Liver (tissue), 9 donors: ENCODE measurements around the gene CLASRP. TPM values are rescaled to one million over a fixed set of nuclear protein-coding genes. Genes with fewer than 3 reads are reported as not detected.

ENCODE experiments used
- DNase-seq: peaks from one replicate; pipeline ENCODE4 v3.0.0-alpha.2; 2017; ENCODE audit warnings: low spot score
- H3K27ac ChIP-seq, 2 donors: one replicate each; pipeline ENCODE4 v1.7.0; 2013; ENCODE audit warnings: inconsistent platforms in 2 of 2, low read length in 2 of 2, control low read depth in 1 of 2, low read depth in 1 of 2, mild to moderate bottlenecking in 1 of 2
- H3K27me3 ChIP-seq, 4 donors: one replicate each; pipeline versions ENCODE4 v1.6.1 to v1.7.0; 2013; ENCODE audit warnings: low read length in 3 of 4, inconsistent platforms in 1 of 4, mild to moderate bottlenecking in 1 of 4, moderate library complexity in 1 of 4; ENCODE audit not compliant: control insufficient read depth in 4 of 4, insufficient read depth in 4 of 4
- H3K36me3 ChIP-seq, 4 donors: one replicate each; pipeline versions ENCODE4 v1.6.1 to v1.7.0; 2013; ENCODE audit warnings: low read length in 3 of 4, mild to moderate bottlenecking in 3 of 4, low read depth in 1 of 4, moderate library complexity in 1 of 4; ENCODE audit not compliant: control insufficient read depth in 4 of 4, insufficient read depth in 3 of 4
- H3K4me1 ChIP-seq, 4 donors: one replicate each; pipeline versions ENCODE4 v1.6.1 to v1.7.0; 2013; ENCODE audit warnings: low read length in 3 of 4, mild to moderate bottlenecking in 3 of 4, moderate library complexity in 1 of 4; ENCODE audit not compliant: control insufficient read depth in 4 of 4, insufficient read depth in 4 of 4
- H3K4me3 ChIP-seq, 3 donors: one replicate each; pipeline versions ENCODE4 v1.6.1 to v1.7.0; 2013; ENCODE audit warnings: low read length in 3 of 3, control low read depth in 1 of 3, low read depth in 1 of 3, mild to moderate bottlenecking in 1 of 3
- H3K9ac ChIP-seq, 2 donors: one replicate each; pipeline ENCODE4 v1.7.0; 2013; ENCODE audit warnings: low read length in 2 of 2, mild to moderate bottlenecking in 2 of 2, moderate library complexity in 2 of 2, control low read depth in 1 of 2, low read depth in 1 of 2
- H3K9me3 ChIP-seq, 4 donors: one replicate each; pipeline versions ENCODE4 v1.6.1 to v1.7.0; 2013; ENCODE audit warnings: low read length in 3 of 4; ENCODE audit not compliant: control insufficient read depth in 4 of 4
- EGR1 ChIP-seq, 2 donors: IDR thresholded peaks; 2 replicates each; pipeline ENCODE4 v1.6.1; 2016 to 2018; ENCODE audit warnings: antibody characterized with exemption in 2 of 2, low read depth in 2 of 2
- FOXA1 ChIP-seq: IDR thresholded peaks from 2 replicates; pipeline ENCODE4 v1.6.1; 2016; ENCODE audit warnings: antibody characterized with exemption
- FOXA2 ChIP-seq: IDR thresholded peaks from 2 replicates; pipeline ENCODE4 v1.6.1; 2016; ENCODE audit warnings: antibody characterized with exemption
- GABPA ChIP-seq, 2 donors: IDR thresholded peaks in 1 of 2; conservative IDR thresholded peaks in 1 of 2; 2 replicates each; pipeline ENCODE4 v1.6.1; 2016; ENCODE audit warnings: antibody characterized with exemption in 2 of 2, mild to moderate bottlenecking in 1 of 2, moderate library complexity in 1 of 2
- HNF4A ChIP-seq, 2 donors: conservative IDR thresholded peaks; 2 replicates each; pipeline ENCODE4 v1.6.1; 2016; ENCODE audit warnings: antibody characterized with exemption in 2 of 2, mild to moderate bottlenecking in 2 of 2
- HNF4G ChIP-seq: IDR thresholded peaks from 2 replicates; pipeline ENCODE4 v1.6.1; 2016; ENCODE audit warnings: antibody characterized with exemption
- JUND ChIP-seq, 2 donors: IDR thresholded peaks; 2 replicates each; pipeline ENCODE4 v1.6.1; 2016; ENCODE audit warnings: antibody characterized with exemption in 2 of 2
- NR2F2 ChIP-seq: IDR thresholded peaks from 2 replicates; pipeline ENCODE4 v1.6.1; 2016; ENCODE audit warnings: antibody characterized with exemption
- RAD21 ChIP-seq, 2 donors: IDR thresholded peaks; 2 replicates each; pipeline ENCODE4 v1.6.1; 2016; ENCODE audit warnings: antibody characterized with exemption in 2 of 2, mild to moderate bottlenecking in 2 of 2
- RXRA ChIP-seq, 2 donors: IDR thresholded peaks; 2 replicates each; pipeline ENCODE4 v1.6.1; 2017 to 2018; ENCODE audit warnings: antibody characterized with exemption in 2 of 2, mild to moderate bottlenecking in 1 of 2
- SP1 ChIP-seq: IDR thresholded peaks from 2 replicates; pipeline ENCODE4 v1.6.1; 2018; ENCODE audit warnings: antibody characterized with exemption, mild to moderate bottlenecking
- TAF1 ChIP-seq: conservative IDR thresholded peaks from 2 replicates; pipeline ENCODE4 v1.6.1; 2016; ENCODE audit warnings: antibody characterized with exemption, mild to moderate bottlenecking
- YY1 ChIP-seq: IDR thresholded peaks from 2 replicates; pipeline ENCODE4 v1.6.1; 2016; ENCODE audit warnings: antibody characterized with exemption, mild to moderate bottlenecking
- whole genome bisulfite sequencing: extraction: QIAGEN DNeasy Blood & Tissue Kit; methylation state at CpG from one replicate; pipeline ENCODE4 v1.1.7; 2013; 5-methylcytosine and 5-hydroxymethylcytosine counted together
- polyA plus RNA-seq, 2 donors: library from polyadenylated mRNA; stranded (reverse) in 1 of 2; unstranded in 1 of 2; fragments of 200-250 nt in 1 of 2; fragments of >200 nt in 1 of 2; fragmentation: Nextera tagmentation in 1 of 2; extraction: Ambion mirVana in 1 of 2; gene quantifications; one replicate each; pipeline versions ENCODE4 v1.2.1 to v1.2.3, GENCODE V29; 2013 to 2015
- total RNA-seq, 2 donors: library from RNA; depleted of rRNA; stranded (reverse); fragments of >200 nt; gene quantifications; one replicate each; pipeline ENCODE4 v1.2.3, GENCODE V29; 2014
- TF ChIP-seq, protein P1 (sequence below): IDR thresholded peaks from 2 replicates; pipeline ENCODE4 v1.6.1; 2016; ENCODE audit warnings: antibody characterized with exemption
- TF ChIP-seq, protein P2 (sequence below): IDR thresholded peaks from 2 replicates; pipeline ENCODE4 v1.6.1; 2016; ENCODE audit warnings: antibody characterized with exemption, mild to moderate bottlenecking
- TF ChIP-seq, protein P3 (sequence below): fragments of 150-350 bp; IDR thresholded peaks from 2 replicates; pipeline ENCODE4 v1.5.1; 2017; ENCODE audit warnings: improper control_type of control experiment, low read depth, low read length; ENCODE audit not compliant: missing input control
- TF ChIP-seq, protein P4 (sequence below): IDR thresholded peaks from 2 replicates; pipeline ENCODE4 v1.6.1; 2016; ENCODE audit warnings: antibody characterized with exemption
- TF ChIP-seq, protein P5 (sequence below): IDR thresholded peaks from 2 replicates; pipeline ENCODE4 v1.6.1; 2016; ENCODE audit warnings: antibody characterized with exemption
- donor health status: healthy.
- donor health status: healthy.
- donor health status: healthy.
- donor health status: healthy.
- donor health status: healthy.

Gene CLASRP
- total and polyA plus RNA-seq, 4 donors: 9.0 to 44.3 (median 12.8) TPM

DNA sequence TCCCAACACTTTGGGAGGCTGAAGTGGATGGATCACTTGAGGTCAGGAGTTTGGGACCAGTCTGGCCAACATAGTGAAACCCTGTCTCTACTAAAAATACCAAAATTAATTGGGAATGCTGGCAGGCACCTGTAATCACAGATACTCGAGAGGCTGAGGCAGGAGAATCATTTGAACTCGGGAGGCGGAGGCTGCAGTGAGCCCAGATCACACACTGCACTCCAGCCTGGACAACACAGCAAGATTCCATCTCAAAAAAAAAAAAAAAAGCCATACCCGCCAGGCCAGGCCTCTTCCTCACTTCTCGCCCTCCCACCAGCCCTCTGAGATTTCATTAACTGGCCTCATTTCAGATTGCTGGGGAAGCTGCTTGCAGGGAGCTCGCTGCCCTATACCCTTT, 45.3 kb upstream of the CLASRP start:
- no peak overlapping the region for H3K9ac ChIP-seq
- no peak for TF ChIP-seq FOXA2
- no peak for TF ChIP-seq HNF4G
- TF ChIP-seq HNF4A (conservative IDR thresholded peaks at IDR 0.05): no peak
- no peak for TF ChIP-seq YY1
- TF ChIP-seq, protein P1, sequence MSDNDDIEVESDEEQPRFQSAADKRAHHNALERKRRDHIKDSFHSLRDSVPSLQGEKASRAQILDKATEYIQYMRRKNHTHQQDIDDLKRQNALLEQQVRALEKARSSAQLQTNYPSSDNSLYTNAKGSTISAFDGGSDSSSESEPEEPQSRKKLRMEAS: no peak
- no peak for TF ChIP-seq FOXA1
- no peak for TF ChIP-seq RAD21 (IDR thresholded peaks at IDR 0.05)
- no peak for TF ChIP-seq RXRA (IDR thresholded peaks at IDR 0.05)
- TF ChIP-seq, protein P2, sequence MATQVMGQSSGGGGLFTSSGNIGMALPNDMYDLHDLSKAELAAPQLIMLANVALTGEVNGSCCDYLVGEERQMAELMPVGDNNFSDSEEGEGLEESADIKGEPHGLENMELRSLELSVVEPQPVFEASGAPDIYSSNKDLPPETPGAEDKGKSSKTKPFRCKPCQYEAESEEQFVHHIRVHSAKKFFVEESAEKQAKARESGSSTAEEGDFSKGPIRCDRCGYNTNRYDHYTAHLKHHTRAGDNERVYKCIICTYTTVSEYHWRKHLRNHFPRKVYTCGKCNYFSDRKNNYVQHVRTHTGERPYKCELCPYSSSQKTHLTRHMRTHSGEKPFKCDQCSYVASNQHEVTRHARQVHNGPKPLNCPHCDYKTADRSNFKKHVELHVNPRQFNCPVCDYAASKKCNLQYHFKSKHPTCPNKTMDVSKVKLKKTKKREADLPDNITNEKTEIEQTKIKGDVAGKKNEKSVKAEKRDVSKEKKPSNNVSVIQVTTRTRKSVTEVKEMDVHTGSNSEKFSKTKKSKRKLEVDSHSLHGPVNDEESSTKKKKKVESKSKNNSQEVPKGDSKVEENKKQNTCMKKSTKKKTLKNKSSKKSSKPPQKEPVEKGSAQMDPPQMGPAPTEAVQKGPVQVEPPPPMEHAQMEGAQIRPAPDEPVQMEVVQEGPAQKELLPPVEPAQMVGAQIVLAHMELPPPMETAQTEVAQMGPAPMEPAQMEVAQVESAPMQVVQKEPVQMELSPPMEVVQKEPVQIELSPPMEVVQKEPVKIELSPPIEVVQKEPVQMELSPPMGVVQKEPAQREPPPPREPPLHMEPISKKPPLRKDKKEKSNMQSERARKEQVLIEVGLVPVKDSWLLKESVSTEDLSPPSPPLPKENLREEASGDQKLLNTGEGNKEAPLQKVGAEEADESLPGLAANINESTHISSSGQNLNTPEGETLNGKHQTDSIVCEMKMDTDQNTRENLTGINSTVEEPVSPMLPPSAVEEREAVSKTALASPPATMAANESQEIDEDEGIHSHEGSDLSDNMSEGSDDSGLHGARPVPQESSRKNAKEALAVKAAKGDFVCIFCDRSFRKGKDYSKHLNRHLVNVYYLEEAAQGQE: no peak
- H3K4me3 ChIP-seq: no peak overlapping the region
- H3K27ac ChIP-seq: no peak overlapping the region
- 91% methylated on average over 6 of the region's 6 CpGs for WGBS
- no peaks in the 10 kb centered on the region for H3K9me3 ChIP-seq
- no peak for DNase-seq
- peaks cover 8 to 36% (median 14%) of the 10 kb centered on the region in 4 donors for H3K36me3 ChIP-seq
- H3K27me3 ChIP-seq: no peaks in the 10 kb centered on the region
- no peaks in the 10 kb centered on the region for H3K4me1 ChIP-seq

DNA sequence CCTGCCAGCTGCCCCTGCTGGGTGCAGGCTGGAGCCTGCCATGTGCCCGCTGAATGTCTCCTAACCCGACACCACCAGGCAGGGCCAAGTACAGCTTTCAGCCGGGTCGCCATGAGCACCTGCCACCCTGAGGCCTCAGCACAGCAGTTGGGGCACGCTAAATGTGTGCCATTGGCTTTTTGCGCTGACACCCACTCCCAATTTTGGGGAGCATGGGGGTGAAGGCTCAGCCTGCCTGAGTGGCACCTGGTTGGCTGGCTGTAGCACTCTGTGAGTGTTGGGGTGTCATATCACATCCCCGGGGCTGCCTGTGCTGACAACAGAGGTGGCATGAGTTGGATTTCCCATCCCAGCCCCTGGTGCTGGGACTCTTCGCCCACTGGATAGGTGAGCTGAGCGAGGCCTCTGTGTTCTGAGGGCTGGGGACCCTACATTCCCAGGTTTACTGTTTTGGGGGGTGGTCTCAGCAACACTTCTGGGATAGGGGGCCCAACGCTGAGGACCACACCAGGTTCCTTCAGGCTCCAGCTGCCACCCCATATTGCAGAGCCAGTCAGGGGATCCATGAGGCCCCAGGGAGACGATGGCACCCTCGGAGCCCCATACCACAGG, 44.8 kb upstream of the CLASRP start:
- WGBS: 95% methylated on average over 12 of the region's 12 CpGs
- Histone ChIP-seq H3K36me3 (peaks cover 6 to 32% (median 14%) of the 10 kb centered on the region in 4 donors), H3K4me3 (no peak overlapping the region), H3K4me1 (no peaks in the 10 kb centered on the region), H3K9me3 (no peaks in the 10 kb centered on the region), H3K9ac (no peak overlapping the region), H3K27ac (no peak overlapping the region), H3K27me3 (no peaks in the 10 kb centered on the region)
- TF ChIP-seq, protein P3, sequence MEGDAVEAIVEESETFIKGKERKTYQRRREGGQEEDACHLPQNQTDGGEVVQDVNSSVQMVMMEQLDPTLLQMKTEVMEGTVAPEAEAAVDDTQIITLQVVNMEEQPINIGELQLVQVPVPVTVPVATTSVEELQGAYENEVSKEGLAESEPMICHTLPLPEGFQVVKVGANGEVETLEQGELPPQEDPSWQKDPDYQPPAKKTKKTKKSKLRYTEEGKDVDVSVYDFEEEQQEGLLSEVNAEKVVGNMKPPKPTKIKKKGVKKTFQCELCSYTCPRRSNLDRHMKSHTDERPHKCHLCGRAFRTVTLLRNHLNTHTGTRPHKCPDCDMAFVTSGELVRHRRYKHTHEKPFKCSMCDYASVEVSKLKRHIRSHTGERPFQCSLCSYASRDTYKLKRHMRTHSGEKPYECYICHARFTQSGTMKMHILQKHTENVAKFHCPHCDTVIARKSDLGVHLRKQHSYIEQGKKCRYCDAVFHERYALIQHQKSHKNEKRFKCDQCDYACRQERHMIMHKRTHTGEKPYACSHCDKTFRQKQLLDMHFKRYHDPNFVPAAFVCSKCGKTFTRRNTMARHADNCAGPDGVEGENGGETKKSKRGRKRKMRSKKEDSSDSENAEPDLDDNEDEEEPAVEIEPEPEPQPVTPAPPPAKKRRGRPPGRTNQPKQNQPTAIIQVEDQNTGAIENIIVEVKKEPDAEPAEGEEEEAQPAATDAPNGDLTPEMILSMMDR: no peak
- TF ChIP-seq EGR1 (IDR thresholded peaks at IDR 0.05; ENCODE audit: low read depth in 2 of 2) (no peak), RAD21 (IDR thresholded peaks at IDR 0.05) (no peak), TAF1 (no peak), JUND (IDR thresholded peaks at IDR 0.05) (no peak), HNF4A (conservative IDR thresholded peaks at IDR 0.05) (no peak), GABPA (IDR thresholded peaks at IDR 0.05 in 1 of 2, conservative IDR thresholded peaks at IDR 0.05 in 1 of 2) (no peak), NR2F2 (no peak), YY1 (no peak), SP1 (no peak), HNF4G (no peak), RXRA (IDR thresholded peaks at IDR 0.05) (no peak), FOXA2 (no peak)
- TF ChIP-seq, protein P1: no peak
- TF ChIP-seq, protein P4, sequence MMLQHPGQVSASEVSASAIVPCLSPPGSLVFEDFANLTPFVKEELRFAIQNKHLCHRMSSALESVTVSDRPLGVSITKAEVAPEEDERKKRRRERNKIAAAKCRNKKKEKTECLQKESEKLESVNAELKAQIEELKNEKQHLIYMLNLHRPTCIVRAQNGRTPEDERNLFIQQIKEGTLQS: no peak
- TF ChIP-seq, protein P5, sequence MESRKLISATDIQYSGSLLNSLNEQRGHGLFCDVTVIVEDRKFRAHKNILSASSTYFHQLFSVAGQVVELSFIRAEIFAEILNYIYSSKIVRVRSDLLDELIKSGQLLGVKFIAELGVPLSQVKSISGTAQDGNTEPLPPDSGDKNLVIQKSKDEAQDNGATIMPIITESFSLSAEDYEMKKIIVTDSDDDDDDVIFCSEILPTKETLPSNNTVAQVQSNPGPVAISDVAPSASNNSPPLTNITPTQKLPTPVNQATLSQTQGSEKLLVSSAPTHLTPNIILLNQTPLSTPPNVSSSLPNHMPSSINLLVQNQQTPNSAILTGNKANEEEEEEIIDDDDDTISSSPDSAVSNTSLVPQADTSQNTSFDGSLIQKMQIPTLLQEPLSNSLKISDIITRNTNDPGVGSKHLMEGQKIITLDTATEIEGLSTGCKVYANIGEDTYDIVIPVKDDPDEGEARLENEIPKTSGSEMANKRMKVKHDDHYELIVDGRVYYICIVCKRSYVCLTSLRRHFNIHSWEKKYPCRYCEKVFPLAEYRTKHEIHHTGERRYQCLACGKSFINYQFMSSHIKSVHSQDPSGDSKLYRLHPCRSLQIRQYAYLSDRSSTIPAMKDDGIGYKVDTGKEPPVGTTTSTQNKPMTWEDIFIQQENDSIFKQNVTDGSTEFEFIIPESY: no peak
- TF ChIP-seq, protein P2: no peak
- DNase-seq: no peak
